ENCODE results near the gene C16orf74. TPM values are rescaled to one million over a fixed set of nuclear protein-coding genes. Genes with fewer than 3 reads are reported as not detected.

C16orf74 gene
- total and polyA plus RNA-seq, 2 of the 13 experiments (the other 11 are each of a cell fraction or from before 2014, with no cell fraction given), result 0.13 to 0.29 TPM

DNA sequence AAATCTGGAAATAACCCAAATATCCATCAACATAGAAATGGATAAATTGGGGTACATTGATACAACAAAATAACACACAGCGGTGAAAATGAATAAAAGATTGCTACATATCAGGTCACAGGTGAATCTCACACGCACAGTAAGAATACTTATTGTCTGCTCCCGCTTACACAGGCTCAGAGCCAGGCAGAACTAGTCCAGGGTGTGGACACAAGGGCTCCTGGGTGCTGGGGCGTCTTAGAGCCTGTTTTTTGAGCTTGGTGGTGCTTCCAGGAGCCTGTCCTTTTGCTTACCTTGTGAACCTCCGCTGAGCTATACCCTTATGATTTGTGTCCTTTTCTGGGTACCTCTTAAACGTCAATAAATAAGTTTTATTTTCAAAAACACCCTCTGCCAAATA, 19.8 kb upstream of the C16orf74 start:
- DNase-seq (ENCODE audit: low spot score) (no peak), ATAC-seq (no peak), FAIRE-seq (no peak)
- Histone ChIP-seq H3K4me3 (replicated peaks in 1 of 3; ENCODE audit: insufficient read depth in 1 of 3, low read depth in 2 of 3, low read length in 3 of 3) (no peak overlapping the region), H3K4me1 (ENCODE audit: insufficient read depth, low read length) (no peaks in the 10 kb centered on the region), H3K79me2 (ENCODE audit: insufficient read depth, low read length) (no peaks in the 10 kb centered on the region), H3K36me3 (replicated peaks in 1 of 2; ENCODE audit: control insufficient read depth in 1 of 2, insufficient read depth in 2 of 2, low read length in 2 of 2) (no peaks in the 10 kb centered on the region), H3K27me3 (ENCODE audit: control insufficient read depth in 1 of 2, insufficient read depth in 2 of 2, low read length in 2 of 2) (no peaks in the 10 kb centered on the region), H3K27ac (ENCODE audit: extremely low read length, insufficient read depth, low read length) (no peak overlapping the region), H3K4me2 (ENCODE audit: low read depth, low read length) (no peak overlapping the region), H3K9ac (ENCODE audit: insufficient read depth, low read depth, low read length) (no peak overlapping the region), H2AFZ (ENCODE audit: low read length) (no peak overlapping the region), H3K9me3 (ENCODE audit: low read length) (no peaks in the 10 kb centered on the region), H4K20me1 (ENCODE audit: insufficient read depth, low read length) (no peaks in the 10 kb centered on the region)
- in situ Hi-C loops (cut with HindIII; ENCODE audit: extremely low pct_ligation_motif_present, low pct_unique_long_range_greater_than_20kb), result no loop called here
- no peak for TF ChIP-seq ZNF350 (CRISPR knock-in tag; IDR thresholded peaks at IDR 0.05; ENCODE audit: borderline replicate concordance, low read depth)
- no peak for TF ChIP-seq ZNF331 (CRISPR knock-in tag; IDR thresholded peaks at IDR 0.05)
- TF ChIP-seq SMC3 (IDR thresholded peaks at IDR 0.05; ENCODE audit: low read length), result no peak
- TF ChIP-seq PLRG1 (conservative IDR thresholded peaks at IDR 0.05), result no peak
- TF ChIP-seq FOXP1 (IDR thresholded peaks at IDR 0.05), result no peak
- no peak for TF ChIP-seq FOXP1 (CRISPR knock-in tag; IDR thresholded peaks at IDR 0.05)
- TF ChIP-seq ZNF124 (CRISPR knock-in tag; IDR thresholded peaks at IDR 0.05), result no peak
- no peak for TF ChIP-seq PHF20 (CRISPR knock-in tag; IDR thresholded peaks at IDR 0.05)
- no peak for TF ChIP-seq MXD3 (CRISPR knock-in tag; IDR thresholded peaks at IDR 0.05)
- TF ChIP-seq, protein P1, sequence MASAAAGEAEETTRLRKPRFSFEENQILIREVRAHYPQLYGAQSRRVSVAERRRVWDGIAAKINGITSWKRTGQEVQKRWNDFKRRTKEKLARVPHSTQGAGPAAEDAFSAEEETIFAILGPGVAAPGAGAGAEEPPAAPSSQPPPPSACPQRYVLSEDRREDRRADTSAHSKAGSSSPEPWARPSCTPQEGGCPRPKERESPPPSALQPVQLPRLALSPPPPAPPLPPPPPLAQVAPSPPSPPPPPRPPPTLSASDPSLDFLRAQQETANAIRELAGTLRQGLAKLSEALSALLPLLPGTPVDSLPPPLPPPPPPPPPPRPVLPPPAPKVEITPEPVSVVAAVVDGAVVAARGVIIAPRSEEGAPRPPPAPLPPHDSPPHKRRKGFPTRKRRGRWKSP (CRISPR knock-in tag; IDR thresholded peaks at IDR 0.05), result no peak
- TF ChIP-seq ZNF747 (CRISPR knock-in tag; IDR thresholded peaks at IDR 0.05; ENCODE audit: borderline replicate concordance), result no peak
- TF ChIP-seq ZSCAN29 (CRISPR knock-in tag; conservative IDR thresholded peaks at IDR 0.05), result no peak
- no peak for TF ChIP-seq TCF7L2 (IDR thresholded peaks at IDR 0.05; ENCODE audit: low read depth, low read length)
- TF ChIP-seq, protein P2, sequence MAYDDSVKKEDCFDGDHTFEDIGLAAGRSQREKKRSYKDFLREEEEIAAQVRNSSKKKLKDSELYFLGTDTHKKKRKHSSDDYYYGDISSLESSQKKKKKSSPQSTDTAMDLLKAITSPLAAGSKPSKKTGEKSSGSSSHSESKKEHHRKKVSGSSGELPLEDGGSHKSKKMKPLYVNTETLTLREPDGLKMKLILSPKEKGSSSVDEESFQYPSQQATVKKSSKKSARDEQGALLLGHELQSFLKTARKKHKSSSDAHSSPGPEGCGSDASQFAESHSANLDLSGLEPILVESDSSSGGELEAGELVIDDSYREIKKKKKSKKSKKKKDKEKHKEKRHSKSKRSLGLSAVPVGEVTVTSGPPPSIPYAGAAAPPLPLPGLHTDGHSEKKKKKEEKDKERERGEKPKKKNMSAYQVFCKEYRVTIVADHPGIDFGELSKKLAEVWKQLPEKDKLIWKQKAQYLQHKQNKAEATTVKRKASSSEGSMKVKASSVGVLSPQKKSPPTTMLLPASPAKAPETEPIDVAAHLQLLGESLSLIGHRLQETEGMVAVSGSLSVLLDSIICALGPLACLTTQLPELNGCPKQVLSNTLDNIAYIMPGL (CRISPR knock-in tag; IDR thresholded peaks at IDR 0.05; ENCODE audit: borderline replicate concordance in 1 of 2, low read depth in 1 of 2), result no peak
- no peak for TF ChIP-seq CEBPB (IDR thresholded peaks at IDR 0.05; ENCODE audit: borderline replicate concordance, low read depth, low read length)
- TF ChIP-seq PHF5A (CRISPR knock-in tag; IDR thresholded peaks at IDR 0.05; ENCODE audit: low read depth, unreplicated experiment), result no peak
- no peak for TF ChIP-seq NPAS2 (CRISPR knock-in tag; IDR thresholded peaks at IDR 0.05; ENCODE audit: borderline replicate concordance)
- TF ChIP-seq, protein P3, sequence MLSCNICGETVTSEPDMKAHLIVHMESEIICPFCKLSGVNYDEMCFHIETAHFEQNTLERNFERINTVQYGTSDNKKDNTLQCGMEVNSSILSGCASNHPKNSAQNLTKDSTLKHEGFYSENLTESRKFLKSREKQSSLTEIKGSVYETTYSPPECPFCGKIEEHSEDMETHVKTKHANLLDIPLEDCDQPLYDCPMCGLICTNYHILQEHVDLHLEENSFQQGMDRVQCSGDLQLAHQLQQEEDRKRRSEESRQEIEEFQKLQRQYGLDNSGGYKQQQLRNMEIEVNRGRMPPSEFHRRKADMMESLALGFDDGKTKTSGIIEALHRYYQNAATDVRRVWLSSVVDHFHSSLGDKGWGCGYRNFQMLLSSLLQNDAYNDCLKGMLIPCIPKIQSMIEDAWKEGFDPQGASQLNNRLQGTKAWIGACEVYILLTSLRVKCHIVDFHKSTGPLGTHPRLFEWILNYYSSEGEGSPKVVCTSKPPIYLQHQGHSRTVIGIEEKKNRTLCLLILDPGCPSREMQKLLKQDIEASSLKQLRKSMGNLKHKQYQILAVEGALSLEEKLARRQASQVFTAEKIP (CRISPR knock-in tag; IDR thresholded peaks at IDR 0.05; ENCODE audit: borderline replicate concordance), result no peak
- TF ChIP-seq, protein P4, sequence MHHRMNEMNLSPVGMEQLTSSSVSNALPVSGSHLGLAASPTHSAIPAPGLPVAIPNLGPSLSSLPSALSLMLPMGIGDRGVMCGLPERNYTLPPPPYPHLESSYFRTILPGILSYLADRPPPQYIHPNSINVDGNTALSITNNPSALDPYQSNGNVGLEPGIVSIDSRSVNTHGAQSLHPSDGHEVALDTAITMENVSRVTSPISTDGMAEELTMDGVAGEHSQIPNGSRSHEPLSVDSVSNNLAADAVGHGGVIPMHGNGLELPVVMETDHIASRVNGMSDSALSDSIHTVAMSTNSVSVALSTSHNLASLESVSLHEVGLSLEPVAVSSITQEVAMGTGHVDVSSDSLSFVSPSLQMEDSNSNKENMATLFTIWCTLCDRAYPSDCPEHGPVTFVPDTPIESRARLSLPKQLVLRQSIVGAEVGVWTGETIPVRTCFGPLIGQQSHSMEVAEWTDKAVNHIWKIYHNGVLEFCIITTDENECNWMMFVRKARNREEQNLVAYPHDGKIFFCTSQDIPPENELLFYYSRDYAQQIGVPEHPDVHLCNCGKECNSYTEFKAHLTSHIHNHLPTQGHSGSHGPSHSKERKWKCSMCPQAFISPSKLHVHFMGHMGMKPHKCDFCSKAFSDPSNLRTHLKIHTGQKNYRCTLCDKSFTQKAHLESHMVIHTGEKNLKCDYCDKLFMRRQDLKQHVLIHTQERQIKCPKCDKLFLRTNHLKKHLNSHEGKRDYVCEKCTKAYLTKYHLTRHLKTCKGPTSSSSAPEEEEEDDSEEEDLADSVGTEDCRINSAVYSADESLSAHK (CRISPR knock-in tag; IDR thresholded peaks at IDR 0.05; ENCODE audit: borderline replicate concordance), result no peak
- TF ChIP-seq ZNF883 (CRISPR knock-in tag; IDR thresholded peaks at IDR 0.05; ENCODE audit: not compliant biosample characterization), result no peak
- ChIA-PET POLR2A (no interaction called here), CTCF (ENCODE audit: low intra/inter-chr PET ratio, low total read pairs) (no interaction called here)
- intact Hi-C loops (cut with micrococcal nuclease; ENCODE audit: unreplicated experiment), result no loop called here
- BruUV-seq (replicated peaks), result no TSS peak
- WGBS (ENCODE audit: low lambda C conversion rate), result 94% methylated on average over 6 of the region's 6 CpGs
